Ramos (cell line): ENCODE data around the gene SLC5A2.

ENCODE experiments used
- in situ Hi-C: fragments of 300-500 bp; cut with MboI; formaldehyde crosslinking; loops from one replicate; pipeline ENCODE4 v1.14.3; 2022; ENCODE audit warnings: low sequenced_read_pairs; ENCODE audit not compliant: unreplicated experiment

SLC5A2 gene

DNA sequence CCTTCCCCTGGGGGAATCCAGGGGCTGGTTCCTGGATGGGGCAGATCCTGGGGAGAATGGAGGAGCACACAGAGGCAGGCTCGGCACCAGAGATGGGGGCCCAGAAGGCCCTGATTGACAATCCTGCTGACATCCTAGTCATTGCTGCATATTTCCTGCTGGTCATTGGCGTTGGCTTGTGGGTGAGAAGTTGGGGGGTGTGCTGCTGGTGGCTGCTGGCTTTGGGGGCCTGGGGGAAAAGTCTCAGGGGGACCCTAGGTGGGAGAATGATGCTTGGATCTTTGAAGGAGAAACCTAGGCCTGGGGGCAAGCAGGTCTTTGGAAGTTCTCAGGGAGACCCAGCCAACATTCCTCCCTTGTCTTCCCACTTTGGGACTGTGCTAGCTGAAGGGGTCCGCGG lies at the start of gene SLC5A2:
SLC5A2 (plus strand) TSS at position 43 of the 400 bp plus-strand sequence; CDS start at position 57, 14 bp downstream.
- in situ Hi-C loops, result no loop called here

DNA sequence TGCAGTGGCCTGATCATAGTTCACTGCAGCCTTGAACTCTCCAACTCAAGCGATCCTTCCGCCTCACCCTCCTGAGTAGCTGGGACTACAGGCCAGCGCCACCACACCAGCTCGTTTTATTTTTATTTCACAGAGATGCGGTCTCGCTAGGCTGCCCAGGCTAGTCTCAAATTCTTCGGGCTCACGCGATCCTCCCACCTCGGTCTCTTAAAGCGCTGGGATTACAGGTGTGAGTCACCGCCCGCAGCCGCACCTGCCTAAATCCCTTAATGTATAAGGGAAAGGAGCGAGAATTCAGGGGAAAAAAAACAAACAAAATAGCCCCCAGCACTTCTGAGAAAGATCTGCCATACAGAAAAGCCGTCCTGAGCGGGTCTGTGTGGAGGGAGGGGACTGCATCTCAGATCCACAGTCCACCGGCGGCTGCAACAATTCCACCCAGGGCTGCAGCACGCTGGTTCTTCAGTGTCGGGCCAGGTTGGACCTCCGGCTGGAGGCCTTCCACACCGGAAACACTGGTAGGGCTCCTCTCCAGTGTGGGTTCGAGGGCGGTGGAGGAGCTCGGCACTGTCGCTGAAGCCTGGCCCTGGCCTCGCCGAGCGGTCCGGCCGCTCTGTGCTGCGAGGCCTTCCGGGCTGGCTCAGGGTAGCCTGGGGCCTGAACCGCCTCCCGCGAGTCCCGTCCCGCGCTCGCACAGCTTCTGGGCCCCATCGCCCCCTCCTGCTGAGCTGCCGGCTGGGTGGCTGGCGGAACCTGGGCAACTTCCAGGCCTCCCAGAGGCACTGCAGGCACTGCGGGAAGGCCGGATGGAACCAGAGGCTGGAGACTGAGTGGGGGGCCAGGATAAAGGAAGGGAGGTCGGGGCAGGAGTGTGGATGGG lies 47.3 kb upstream of the SLC5A2 start:
- in situ Hi-C loops, result loop anchor here (25.0 kb wide), 1 partner anchor 448 kb away; the partner anchor contains the start of gene HSD3B7

DNA sequence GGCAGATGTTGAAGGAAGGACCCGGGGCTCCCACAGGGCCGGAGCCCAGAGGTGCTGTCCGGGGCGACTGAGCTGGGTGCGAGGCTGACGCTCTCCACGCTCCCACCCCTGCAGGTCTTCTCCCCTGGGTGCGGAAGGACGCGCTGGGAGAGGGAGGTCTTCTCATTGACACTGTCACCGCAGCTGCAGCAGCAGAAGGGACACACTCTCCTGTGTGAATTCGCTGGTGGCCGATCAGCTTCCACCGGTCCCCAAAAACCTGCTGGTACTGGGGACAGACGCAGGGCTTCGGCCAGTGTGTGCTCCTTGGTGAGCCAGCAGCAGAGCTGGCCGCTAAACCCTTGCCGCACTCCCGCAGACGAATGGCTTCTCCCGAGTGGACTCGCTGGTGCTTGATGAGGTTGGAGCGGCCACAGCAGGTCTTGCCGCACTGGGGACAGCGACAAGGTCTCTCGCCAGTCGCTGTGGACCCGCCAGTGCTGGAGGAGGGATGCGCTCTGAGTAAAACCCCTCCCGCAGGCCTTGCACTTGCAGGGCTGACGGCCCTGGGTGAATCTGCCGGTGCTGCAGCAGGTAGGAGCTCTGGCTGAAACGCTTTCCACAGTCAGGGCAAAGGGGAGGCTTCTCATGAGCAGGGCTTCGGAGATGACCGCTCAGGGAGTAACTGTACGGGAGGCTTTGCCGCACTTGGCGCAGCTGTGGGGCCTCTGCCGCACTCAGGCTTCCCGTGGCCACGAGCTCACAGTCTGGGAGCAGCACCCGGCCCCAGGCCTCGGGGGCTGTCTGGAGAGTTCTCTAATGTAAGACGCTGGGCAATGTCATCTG lies 46.5 kb upstream of the SLC5A2 start:
- in situ Hi-C loops, result loop anchor here (25.0 kb wide), 1 partner anchor 449 kb away; the partner anchor contains the start of gene HSD3B7

DNA sequence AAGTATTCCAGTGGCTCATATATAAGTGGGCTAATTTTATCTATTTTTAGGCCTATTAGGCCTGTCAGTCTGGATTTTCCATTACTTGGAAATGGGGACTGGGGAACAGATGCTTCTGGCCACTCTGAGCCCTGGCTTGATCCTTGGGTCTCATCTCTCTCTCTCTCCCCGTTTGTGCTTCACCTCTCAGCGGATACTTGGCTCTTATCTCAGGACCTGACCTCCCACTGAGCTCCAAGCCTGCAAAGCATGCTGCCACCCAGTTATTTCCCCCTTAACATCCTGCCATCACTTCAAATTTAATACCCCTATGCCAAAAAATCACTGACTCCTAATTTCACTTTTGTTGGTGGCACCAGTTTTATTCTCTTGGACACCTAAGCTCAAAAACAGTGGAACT lies 44.5 kb upstream of the SLC5A2 start:
- in situ Hi-C loops, result loop anchor here (25.0 kb wide), 1 partner anchor 451 kb away; the partner anchor contains the start of gene HSD3B7

DNA sequence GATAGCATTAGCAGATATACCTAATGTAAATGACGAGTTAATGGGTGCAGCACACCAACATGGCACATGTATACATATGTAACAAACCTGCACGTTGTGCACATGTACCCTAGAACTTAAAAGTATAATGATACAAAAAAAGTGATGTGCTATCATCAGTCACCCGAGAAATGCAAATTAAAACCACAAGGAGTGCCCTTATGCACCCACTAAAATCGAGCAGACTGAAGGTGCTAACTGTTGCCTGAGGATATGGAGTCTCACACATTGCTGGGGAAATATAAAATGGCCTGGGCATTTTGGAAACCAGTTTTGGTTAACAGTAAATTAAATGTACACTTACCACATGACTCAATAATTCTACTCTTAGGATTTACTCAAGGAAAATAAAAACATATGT lies 43.9 kb upstream of the SLC5A2 start:
- in situ Hi-C loops, result loop anchor here (25.0 kb wide), 1 partner anchor 452 kb away; the partner anchor contains the start of gene HSD3B7

DNA sequence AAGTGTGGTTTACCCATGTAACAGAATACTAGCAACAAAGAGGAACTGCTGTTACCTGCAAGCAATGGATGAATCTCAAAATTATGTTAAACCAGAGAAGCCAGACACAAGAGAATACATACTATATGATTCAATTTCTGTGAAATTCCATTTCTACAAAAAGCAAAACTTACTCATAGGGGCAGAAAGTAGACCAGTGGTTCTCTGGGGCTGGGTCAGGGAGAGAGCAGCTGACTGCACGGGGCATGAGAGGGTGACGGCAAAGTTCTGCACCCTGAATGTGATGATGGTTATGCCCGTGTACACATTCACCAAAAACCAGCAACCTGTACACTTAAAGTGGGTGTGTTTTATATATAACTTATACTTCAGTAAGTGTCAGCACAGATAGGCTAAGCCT lies 43.4 kb upstream of the SLC5A2 start:
- in situ Hi-C loops, result loop anchor here (25.0 kb wide), 1 partner anchor 452 kb away; the partner anchor contains the start of gene HSD3B7

DNA sequence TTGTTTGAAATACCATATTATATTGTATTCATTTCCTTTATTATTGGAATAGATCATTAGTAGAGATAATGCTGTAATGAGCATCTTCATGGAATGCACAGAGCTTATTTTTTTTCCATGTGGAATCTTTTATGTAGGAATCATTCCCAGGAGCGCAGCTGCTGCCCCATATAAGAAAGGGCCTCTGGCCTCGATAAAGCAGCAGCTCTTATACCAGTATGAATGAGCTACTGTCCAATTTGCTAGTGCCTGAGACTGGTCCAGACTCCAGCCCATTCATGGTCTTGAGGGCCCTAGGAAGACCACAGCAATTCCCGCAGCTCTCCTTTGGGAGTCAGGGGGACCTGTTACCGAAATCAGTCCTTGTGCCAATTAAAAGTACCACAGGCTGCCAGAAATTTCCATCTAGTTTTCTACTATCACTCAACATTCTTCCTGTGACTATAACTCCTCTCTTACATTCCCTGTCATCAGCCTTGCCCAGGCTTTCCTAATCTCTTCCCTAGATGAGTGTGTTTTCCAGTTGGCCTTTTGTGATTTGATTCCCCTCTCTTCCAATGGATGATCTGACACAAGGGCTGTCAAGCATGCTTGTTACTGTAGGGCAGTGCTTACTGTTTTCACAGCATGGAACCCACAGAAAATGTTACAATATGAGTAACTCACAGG lies 42.3 kb upstream of the SLC5A2 start:
- in situ Hi-C loops, result loop anchor here (25.0 kb wide), 1 partner anchor 453 kb away; the partner anchor contains the start of gene HSD3B7

DNA sequence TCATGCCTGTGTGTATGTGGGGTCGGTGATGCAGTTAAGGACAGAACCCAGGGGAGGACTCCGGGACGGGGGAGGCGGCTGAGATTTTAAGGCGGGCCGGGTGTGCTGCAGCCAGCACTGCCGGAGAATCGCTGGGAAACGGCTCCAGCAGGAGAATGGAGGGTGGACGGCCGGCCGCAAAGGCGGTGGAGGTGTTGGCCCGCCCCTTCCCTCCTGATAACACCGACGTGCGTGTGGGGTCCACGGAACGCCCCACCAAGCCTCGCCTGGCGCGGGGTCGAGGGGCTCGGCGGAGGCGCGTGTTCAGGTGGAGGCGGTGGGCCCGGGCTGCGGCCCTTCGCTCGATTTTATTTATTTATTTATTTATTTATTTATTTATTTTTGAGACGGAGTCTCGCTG lies 41.0 kb upstream of the SLC5A2 start:
- in situ Hi-C loops, result loop anchor here (25.0 kb wide), 1 partner anchor 455 kb away; the partner anchor contains the start of gene HSD3B7

DNA sequence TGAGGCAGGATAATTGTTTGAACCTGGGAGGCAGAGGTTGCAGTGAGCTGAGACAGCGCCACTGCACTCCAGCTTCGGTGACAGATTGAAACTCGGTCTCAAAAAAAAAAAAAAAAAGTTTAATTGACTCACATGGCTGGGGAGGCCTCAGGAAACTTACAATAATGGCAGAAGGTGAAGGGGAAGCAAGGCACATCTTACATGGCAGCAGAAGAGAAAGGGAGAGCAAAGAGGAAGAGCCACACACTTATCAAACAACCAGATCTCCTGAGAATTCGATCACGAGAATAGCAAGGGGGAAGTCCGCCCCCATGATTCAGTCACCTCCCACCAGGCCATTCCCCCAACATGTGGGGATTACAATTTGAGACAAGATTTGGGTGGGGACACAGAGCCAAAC lies 37.0 kb upstream of the SLC5A2 start:
- in situ Hi-C loops, result loop anchor here (25.0 kb wide), 1 partner anchor 459 kb away; the partner anchor contains the start of gene HSD3B7

DNA sequence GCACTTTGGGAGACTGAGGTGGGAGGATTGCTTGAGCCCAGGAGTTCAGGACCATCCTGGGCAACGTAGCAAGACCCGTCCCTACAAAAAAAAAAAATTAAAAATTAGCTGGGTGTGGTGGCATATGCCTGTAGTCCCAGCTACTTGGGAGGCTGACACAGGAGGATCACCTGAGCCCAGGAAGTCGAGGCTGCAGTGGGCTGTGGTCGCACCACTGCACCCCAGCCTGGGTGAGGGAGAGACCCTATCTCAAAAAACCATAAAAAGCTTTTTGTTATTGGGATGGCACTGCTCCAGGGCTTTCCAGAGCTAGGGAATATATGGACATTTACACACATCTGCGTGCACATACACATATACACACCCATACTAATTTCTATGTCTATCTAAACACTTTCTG lies 31.7 kb upstream of the SLC5A2 start:
- in situ Hi-C loops, result loop anchor here (10.0 kb wide), 1 partner anchor 424 kb away; the partner anchor contains the start of gene ZNF267

DNA sequence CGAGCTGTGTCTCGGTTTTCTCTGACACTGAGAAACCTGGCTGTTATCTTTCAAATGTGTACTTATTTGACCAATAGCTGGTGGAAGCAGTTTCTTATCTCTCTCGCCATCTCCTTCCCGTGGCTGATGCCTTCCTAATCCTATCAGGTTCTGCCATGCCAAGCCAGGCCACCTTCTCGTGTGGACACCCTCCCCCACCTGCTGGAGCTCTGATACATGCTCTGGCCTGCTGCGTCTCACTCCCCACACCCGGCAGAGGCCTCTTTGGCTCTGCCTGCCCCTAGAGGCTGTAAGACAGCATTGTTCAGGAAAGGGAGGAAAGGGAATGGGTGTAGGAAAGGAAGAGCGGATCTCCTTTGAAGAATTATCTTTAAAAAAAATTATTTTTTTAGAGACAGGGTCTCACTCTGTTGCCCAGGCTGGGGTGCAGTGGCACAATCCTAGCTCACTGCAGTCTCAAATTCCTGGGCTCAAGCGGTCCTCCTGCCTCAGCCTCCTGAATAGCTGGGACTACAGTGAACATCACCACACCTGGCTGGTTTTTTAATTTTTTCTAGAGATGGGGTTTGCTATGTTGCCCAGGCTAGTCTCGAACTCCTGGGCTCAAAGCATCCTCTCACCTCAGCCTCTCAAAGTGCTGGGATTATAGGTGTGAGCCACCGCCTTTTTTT lies 31.1 kb upstream of the SLC5A2 start:
- in situ Hi-C loops, result loop anchor here (10.0 kb wide), 1 partner anchor 423 kb away; the partner anchor contains the start of gene ZNF267

DNA sequence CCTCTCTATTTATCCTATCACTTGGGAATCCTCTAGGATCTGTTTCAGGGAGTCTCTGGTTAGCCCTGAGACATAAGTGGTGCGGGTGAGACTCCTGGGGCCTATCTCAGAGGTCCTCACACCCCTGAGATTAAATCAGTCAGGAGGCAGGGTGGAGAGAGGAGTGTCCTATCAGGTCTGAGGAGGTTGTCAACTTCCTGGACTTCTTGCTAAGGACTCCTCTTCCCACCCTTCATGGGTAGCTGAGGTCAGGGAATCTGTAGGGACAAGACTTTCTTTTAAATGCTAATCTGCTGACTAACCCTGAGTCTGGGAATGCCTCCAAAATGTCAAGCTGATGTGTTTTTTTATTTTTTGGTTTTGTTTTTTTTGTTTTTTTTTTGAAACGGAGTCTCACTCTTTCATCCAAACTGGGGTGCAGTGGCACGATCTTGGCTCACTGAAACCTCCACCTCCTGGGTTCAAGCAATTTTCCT lies 30.3 kb upstream of the SLC5A2 start:
- in situ Hi-C loops, result loop anchor here (10.0 kb wide), 1 partner anchor 422 kb away; the partner anchor contains the start of gene ZNF267

DNA sequence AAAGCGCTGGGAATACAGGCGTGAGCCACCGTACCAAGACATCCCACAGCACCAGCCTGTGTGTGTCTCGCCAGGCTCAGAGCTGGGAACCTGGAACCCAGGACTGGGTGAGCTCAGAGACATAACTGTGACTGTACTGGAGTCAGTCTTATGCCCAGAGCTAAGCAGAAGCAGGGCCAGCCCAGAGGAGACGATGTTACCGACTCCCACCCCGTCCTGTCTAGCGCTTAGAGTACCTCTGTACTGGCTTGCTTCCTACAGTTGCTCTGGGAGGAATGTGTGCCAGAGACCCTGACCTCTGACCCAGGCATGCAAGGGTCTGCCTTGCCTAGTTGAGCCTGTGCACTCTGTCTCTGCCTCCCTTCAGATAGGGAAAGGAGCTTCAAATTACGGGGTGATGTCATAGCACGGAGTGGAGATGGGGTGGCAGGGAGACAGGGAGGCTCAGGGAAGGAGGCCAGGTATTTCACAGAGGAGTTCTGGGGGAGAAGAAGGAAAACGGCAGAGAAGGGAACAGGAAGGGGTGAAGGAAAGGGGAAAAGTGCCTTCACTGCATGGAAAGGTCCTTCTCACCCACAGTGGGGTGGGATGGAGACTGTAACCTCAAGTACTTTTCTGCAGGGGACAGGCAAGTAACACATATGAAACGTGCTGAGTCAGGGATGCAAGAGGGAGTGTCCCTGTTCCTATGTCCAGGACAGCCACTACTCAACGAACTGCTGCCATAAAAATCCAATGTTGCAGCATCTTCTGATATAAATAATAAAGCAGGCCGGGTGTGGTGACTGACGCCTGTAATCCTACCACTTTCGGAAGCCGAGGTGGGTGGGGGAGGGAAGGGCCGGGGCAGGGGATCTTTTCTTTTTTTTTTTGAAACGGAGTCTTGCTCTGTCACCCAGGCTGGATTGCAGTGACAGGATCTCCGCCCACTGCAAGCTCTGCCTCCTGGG lies 29.4 kb upstream of the SLC5A2 start:
- in situ Hi-C loops, result loop anchor here (10.0 kb wide), 1 partner anchor 421 kb away; the partner anchor contains the start of gene ZNF267

DNA sequence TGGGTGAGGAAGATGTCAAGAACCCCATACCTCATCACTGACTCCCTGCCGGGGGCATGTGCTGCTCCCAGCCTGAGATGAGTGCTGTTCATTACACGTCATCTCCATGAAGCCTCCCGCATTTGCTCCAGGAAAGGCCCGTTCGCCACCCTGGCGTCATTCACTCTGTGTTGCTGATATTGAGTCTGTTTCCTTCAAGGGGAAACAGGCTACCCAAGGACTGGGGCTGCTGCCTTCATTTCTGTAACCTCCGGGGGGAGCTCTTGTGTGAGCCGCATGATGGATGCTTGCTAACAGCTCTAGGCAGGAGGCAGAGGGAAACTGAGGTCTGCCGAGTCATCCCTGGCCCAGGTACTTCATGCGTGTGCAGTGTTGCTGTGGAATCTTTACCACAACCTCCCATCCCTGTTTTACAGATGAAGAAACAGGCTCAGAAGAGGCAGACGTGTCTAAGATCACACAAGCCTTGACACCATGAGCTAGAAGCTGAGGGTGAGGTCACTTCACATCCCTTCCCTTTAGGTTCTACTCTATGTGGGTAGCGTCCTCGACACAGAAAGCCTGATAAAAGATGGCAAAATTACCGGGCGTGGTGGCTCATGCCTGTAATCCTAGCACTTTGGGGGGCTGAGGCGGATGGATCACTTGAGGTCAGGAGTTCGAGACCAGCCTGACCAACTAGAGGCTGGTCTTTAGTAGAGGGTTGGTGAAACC lies 27.2 kb upstream of the SLC5A2 start:
- in situ Hi-C loops, result loop anchor here (10.0 kb wide), 1 partner anchor 419 kb away; the partner anchor contains the start of gene ZNF267

DNA sequence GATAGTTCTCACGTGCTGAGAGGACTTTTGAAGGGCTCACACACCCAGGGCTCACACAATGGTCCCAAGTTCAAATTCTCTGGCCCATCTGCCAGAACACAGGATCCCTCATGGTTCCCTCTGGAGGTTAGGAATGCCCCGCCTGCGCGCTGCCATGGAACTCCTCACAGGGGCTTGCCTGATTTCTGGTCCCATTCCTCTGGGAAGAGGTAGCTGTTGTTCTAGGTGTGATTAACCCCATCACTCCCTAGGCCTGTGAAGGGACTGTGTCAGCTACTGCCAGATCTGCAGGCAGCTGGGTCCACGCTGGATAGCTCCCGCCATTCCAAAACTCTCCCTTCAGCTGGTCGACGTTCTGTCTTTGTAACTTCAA lies 25.9 kb upstream of the SLC5A2 start:
- in situ Hi-C loops, result loop anchor here (10.0 kb wide), 1 partner anchor 418 kb away; the partner anchor contains the start of gene ZNF267

DNA sequence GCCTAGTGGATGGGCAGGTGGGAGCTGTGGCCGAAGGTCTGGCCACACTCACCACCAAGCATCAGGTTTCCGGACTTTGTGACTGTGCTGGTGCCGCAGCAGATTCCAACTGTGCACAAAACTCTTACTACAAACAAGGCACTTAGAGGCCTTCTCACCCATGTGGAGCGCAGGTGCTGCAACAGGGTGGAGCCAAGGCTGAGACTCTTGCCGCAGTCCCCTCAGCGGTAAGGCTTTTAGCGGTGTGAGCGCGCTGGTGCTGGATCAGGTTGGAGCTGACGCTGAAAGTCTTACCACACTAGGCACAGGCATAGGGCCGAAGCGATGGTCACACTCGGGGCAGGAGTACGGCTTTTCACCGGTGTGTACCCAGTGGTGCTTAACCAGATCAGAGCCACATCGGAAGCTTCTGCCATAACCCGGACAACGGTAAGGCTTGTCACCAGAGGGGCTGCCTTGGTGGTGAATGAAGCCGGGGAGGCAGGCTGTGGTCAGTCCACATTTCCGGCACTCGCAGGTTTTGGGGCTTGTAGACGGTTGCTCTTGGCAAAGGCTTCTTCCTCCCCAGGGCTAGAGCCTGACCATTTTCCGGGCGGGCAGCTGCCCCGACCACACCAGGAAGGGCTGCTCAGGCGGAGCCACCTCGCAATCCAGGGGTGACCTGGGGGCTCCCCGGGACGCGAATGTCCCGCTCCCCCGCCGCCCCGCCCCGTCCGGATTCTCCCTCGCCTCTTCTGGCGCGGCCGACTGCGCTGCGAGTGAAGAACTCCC lies 24.7 kb upstream of the SLC5A2 start:
- in situ Hi-C loops, result loop anchor here (10.0 kb wide), 1 partner anchor 417 kb away; the partner anchor contains the start of gene ZNF267
